ENCODE data around the gene FKBP7. TPM values are rescaled to one million over a fixed set of nuclear protein-coding genes. Genes with fewer than 3 reads are reported as not detected.

The FKBP7 gene
- total and polyA plus RNA-seq, 2 donors from 2014 or later = 8.2 to 10.8 TPM

- FAIRE-seq (no peak), DNase-seq (no peak)
- H3K27me3 ChIP-seq (ENCODE audit: control insufficient read depth, insufficient read depth, low read length) = no peaks in the 10 kb centered on the region
- peaks cover 0 to 3% (median 0%) of the 10 kb centered on the region in 3 donors for H3K4me1 ChIP-seq (ENCODE audit: control insufficient read depth in 2 of 3, insufficient read depth in 2 of 3, low read depth in 1 of 3, low read length in 3 of 3)
- TF ChIP-seq, protein P1, sequence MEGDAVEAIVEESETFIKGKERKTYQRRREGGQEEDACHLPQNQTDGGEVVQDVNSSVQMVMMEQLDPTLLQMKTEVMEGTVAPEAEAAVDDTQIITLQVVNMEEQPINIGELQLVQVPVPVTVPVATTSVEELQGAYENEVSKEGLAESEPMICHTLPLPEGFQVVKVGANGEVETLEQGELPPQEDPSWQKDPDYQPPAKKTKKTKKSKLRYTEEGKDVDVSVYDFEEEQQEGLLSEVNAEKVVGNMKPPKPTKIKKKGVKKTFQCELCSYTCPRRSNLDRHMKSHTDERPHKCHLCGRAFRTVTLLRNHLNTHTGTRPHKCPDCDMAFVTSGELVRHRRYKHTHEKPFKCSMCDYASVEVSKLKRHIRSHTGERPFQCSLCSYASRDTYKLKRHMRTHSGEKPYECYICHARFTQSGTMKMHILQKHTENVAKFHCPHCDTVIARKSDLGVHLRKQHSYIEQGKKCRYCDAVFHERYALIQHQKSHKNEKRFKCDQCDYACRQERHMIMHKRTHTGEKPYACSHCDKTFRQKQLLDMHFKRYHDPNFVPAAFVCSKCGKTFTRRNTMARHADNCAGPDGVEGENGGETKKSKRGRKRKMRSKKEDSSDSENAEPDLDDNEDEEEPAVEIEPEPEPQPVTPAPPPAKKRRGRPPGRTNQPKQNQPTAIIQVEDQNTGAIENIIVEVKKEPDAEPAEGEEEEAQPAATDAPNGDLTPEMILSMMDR (IDR thresholded peaks at IDR 0.05; ENCODE audit: borderline replicate concordance, extremely low read depth, insufficient read depth) = no peak
- no peak overlapping the region for H3K9ac ChIP-seq (ENCODE audit: low read length in 3 of 3)
- H3K4me3 ChIP-seq (ENCODE audit: low read length in 3 of 3) = no peak overlapping the region
- peaks cover 0 to 5% (median 0%) of the 10 kb centered on the region in 3 donors for H3K36me3 ChIP-seq (ENCODE audit: control insufficient read depth in 2 of 3, insufficient read depth in 3 of 3, low read length in 3 of 3)
- no peak overlapping the region for H3K27ac ChIP-seq (ENCODE audit: low read depth in 2 of 2, low read length in 2 of 2)
- H3K9me3 ChIP-seq (ENCODE audit: control insufficient read depth in 2 of 3, insufficient read depth in 1 of 3, low read length in 3 of 3) = no peaks in the 10 kb centered on the region
- intact Hi-C loops (cut with DNase I) = no loop called here
These were observed 30.2 kb upstream of the FKBP7 start for GRCh38 chr2:178508646-178509045.

- no peak overlapping the region for H3K9ac ChIP-seq (ENCODE audit: low read length in 3 of 3)
- DNase-seq = no peak
- no peaks in the 10 kb centered on the region for H3K9me3 ChIP-seq (ENCODE audit: control insufficient read depth in 2 of 3, insufficient read depth in 1 of 3, low read length in 3 of 3)
- no peaks in the 10 kb centered on the region for H3K27me3 ChIP-seq (ENCODE audit: control insufficient read depth, insufficient read depth, low read length)
- H3K27ac ChIP-seq (ENCODE audit: low read depth in 2 of 2, low read length in 2 of 2) = no peak overlapping the region
- peaks cover under 1 to 22% (median 9%) of the 10 kb centered on the region in 3 donors for H3K36me3 ChIP-seq (ENCODE audit: control insufficient read depth in 2 of 3, insufficient read depth in 3 of 3, low read length in 3 of 3)
- no peak overlapping the region for H3K4me3 ChIP-seq (ENCODE audit: low read length in 3 of 3)
- no peak for FAIRE-seq
- TF ChIP-seq, protein P1 (IDR thresholded peaks at IDR 0.05; ENCODE audit: borderline replicate concordance, extremely low read depth, insufficient read depth) = no peak
- peaks cover 0 to 3% (median 0%) of the 10 kb centered on the region in 3 donors for H3K4me1 ChIP-seq (ENCODE audit: control insufficient read depth in 2 of 3, insufficient read depth in 2 of 3, low read depth in 1 of 3, low read length in 3 of 3)
- intact Hi-C loops (cut with DNase I) = no loop called here
These were observed 28.5 kb upstream of the FKBP7 start for GRCh38 chr2:178506949-178507348.

GRCh38 chr2:178506524-178506923 is 28.1 kb upstream of the FKBP7 start:
- Histone ChIP-seq H3K27ac (ENCODE audit: low read depth in 2 of 2, low read length in 2 of 2) (no peak overlapping the region), H3K27me3 (ENCODE audit: control insufficient read depth, insufficient read depth, low read length) (no peaks in the 10 kb centered on the region), H3K9me3 (ENCODE audit: control insufficient read depth in 2 of 3, insufficient read depth in 1 of 3, low read length in 3 of 3) (no peaks in the 10 kb centered on the region), H3K9ac (ENCODE audit: low read length in 3 of 3) (no peak overlapping the region), H3K4me1 (ENCODE audit: control insufficient read depth in 2 of 3, insufficient read depth in 2 of 3, low read depth in 1 of 3, low read length in 3 of 3) (peaks cover 0 to 3% (median 0%) of the 10 kb centered on the region in 3 donors), H3K36me3 (ENCODE audit: control insufficient read depth in 2 of 3, insufficient read depth in 3 of 3, low read length in 3 of 3) (peaks cover 3 to 27% (median 13%) of the 10 kb centered on the region in 3 donors), H3K4me3 (ENCODE audit: low read length in 3 of 3) (no peak overlapping the region)
- peak; percentile 45 for FAIRE-seq
- TF ChIP-seq, protein P1 (IDR thresholded peaks at IDR 0.05; ENCODE audit: borderline replicate concordance, extremely low read depth, insufficient read depth) = no peak
- DNase-seq = no peak
- intact Hi-C loops (cut with DNase I) = no loop called here

GRCh38 chr2:178506101-178506500 is 27.7 kb upstream of the FKBP7 start:
- Histone ChIP-seq H3K9ac (ENCODE audit: low read length in 3 of 3) (no peak overlapping the region), H3K27me3 (ENCODE audit: control insufficient read depth, insufficient read depth, low read length) (no peaks in the 10 kb centered on the region), H3K4me3 (ENCODE audit: low read length in 3 of 3) (no peak overlapping the region), H3K9me3 (ENCODE audit: control insufficient read depth in 2 of 3, insufficient read depth in 1 of 3, low read length in 3 of 3) (no peaks in the 10 kb centered on the region), H3K4me1 (ENCODE audit: control insufficient read depth in 2 of 3, insufficient read depth in 2 of 3, low read depth in 1 of 3, low read length in 3 of 3) (peaks cover 0 to 3% (median 0%) of the 10 kb centered on the region in 3 donors), H3K36me3 (ENCODE audit: control insufficient read depth in 2 of 3, insufficient read depth in 3 of 3, low read length in 3 of 3) (peaks cover 3 to 31% (median 13%) of the 10 kb centered on the region in 3 donors), H3K27ac (ENCODE audit: low read depth in 2 of 2, low read length in 2 of 2) (no peak overlapping the region)
- intact Hi-C loops (cut with DNase I) = no loop called here
- TF ChIP-seq, protein P1 (IDR thresholded peaks at IDR 0.05; ENCODE audit: borderline replicate concordance, extremely low read depth, insufficient read depth) = no peak
- DNase-seq (no peak), FAIRE-seq (no peak)

Measured in kidney (tissue), 14 donors.